K562 (cell line): ENCODE data around the gene ARHGAP31. TPM values are rescaled to one million over a fixed set of nuclear protein-coding genes. Genes with fewer than 3 reads are reported as not detected.

Experiments used
- ATAC-seq: fragments of 200-7000 bp; cut with Tn5 transposase; 3 replicates; pipeline ENCODE4 v1.9.1; 2020; ENCODE audit warnings: moderate library complexity
- BruUV-seq: library from RNA; stranded (reverse); fragments of 400-500 nt; replicated peaks from 2 replicates; lab custom pipeline; 2021; lab: Mats Ljungman, UMichigan
- CTCF ChIA-PET: fragments of 300-600 bp; formaldehyde crosslinking; extraction: SDS; loops from one replicate; lab custom pipeline; 2021; ENCODE audit warnings: low intra/inter-chr PET ratio; lab: Yijun Ruan, JAX
- POLR2A ChIA-PET: fragments of 300-600, 350-650 bp; sonication (Branson Sonifier 250); formaldehyde crosslinking; extraction: SDS; loops from one replicate; lab custom pipeline; 2021; ENCODE audit warnings: antibody characterized with exemption, inconsistent platforms; lab: Yijun Ruan, JAX
- DNase-seq, 4 experiments: peaks; one replicate each; pipeline versions ENCODE4 v3.0.0 to v3.0.0-alpha.2; 2011 to 2018; ENCODE audit warnings: low spot score in 3 of 4, mixed read lengths in 3 of 4; ENCODE audit errors: extremely low read depth in 1 of 4
- FAIRE-seq: peaks from 2 replicates; lab custom pipeline; 2011; peaks lifted over from hg19 to GRCh38; lab: Jason Lieb, UNC
- H2AFZ ChIP-seq: 2 replicates; pipeline ENCODE4 v1.6.0; 2011; ENCODE audit warnings: low read depth, low read length, control low read depth, inconsistent platforms
- H3K27ac ChIP-seq: fragments of 200-600 bp; 3 replicates; pipeline ENCODE4 v1.8.0; 2011; ENCODE audit warnings: low read depth, mild to moderate bottlenecking, control low read depth, inconsistent platforms, low read length, moderate library complexity, mixed read lengths; ENCODE audit errors: extremely low read depth
- H3K27me3 ChIP-seq, 2 experiments: fragments of 300-600 bp in 1 of 2; 2 replicates in 1 of 2; 3 replicates in 1 of 2; pipeline versions ENCODE4 v1.6.0 to v1.8.0; 2011; ENCODE audit warnings: inconsistent platforms in 2 of 2, low read length in 2 of 2, mild to moderate bottlenecking in 1 of 2, mixed read lengths in 1 of 2, moderate library complexity in 1 of 2; ENCODE audit not compliant: control insufficient read depth in 2 of 2, insufficient read depth in 2 of 2
- H3K36me3 ChIP-seq: fragments of 300-600 bp; 3 replicates; pipeline ENCODE4 v1.8.0; 2011; ENCODE audit warnings: mild to moderate bottlenecking, low read length, inconsistent platforms; ENCODE audit not compliant: control insufficient read depth, insufficient read depth
- H3K4me1 ChIP-seq, 2 experiments: fragments of 200-600 bp in 1 of 2; replicated peaks in 1 of 2; 2 replicates in 1 of 2; 3 replicates in 1 of 2; pipeline versions ENCODE4 v1.5.1 to v1.8.0; 2011; ENCODE audit warnings: inconsistent platforms in 2 of 2, low read length in 2 of 2, mild to moderate bottlenecking in 1 of 2, mixed read lengths in 1 of 2, moderate library complexity in 1 of 2; ENCODE audit not compliant: control insufficient read depth in 2 of 2, insufficient read depth in 2 of 2
- H3K4me2 ChIP-seq: 2 replicates; pipeline ENCODE4 v1.6.1; 2011; ENCODE audit warnings: low read length, control low read depth, inconsistent platforms, mixed read lengths; ENCODE audit not compliant: insufficient read depth
- H3K4me3 ChIP-seq: fragments of 200-600 bp; sonication (generic), shearing (Covaris generic); 2 replicates; pipeline ENCODE4 v1.5.1; 2016; ENCODE audit warnings: control low read depth, inconsistent platforms
- H3K79me2 ChIP-seq: fragments of 200-600 bp; 3 replicates; pipeline ENCODE4 v1.8.0; 2011; ENCODE audit warnings: low read length, inconsistent platforms; ENCODE audit not compliant: control insufficient read depth, insufficient read depth
- H3K9ac ChIP-seq, 2 experiments: 2 replicates each; pipeline versions ENCODE4 v1.6.0 to v1.6.1; 2011; ENCODE audit warnings: low read depth in 2 of 2, low read length in 2 of 2, control low read depth in 1 of 2, inconsistent platforms in 1 of 2, mild to moderate bottlenecking in 1 of 2, mixed read lengths in 1 of 2; ENCODE audit not compliant: insufficient read depth in 1 of 2
- H3K9me1 ChIP-seq: one replicate; pipeline ENCODE4 v1.6.0; 2011; ENCODE audit warnings: inconsistent platforms, mild to moderate bottlenecking, low read length, moderate library complexity; ENCODE audit not compliant: control insufficient read depth, insufficient read depth
- H3K9me3 ChIP-seq: replicated peaks from 2 replicates; pipeline ENCODE4 v1.5.1; 2011; ENCODE audit warnings: low read depth, low read length, inconsistent platforms; ENCODE audit not compliant: control insufficient read depth, insufficient read depth
- H4K20me1 ChIP-seq: replicated peaks from 2 replicates; pipeline ENCODE4 v1.6.1; 2011; ENCODE audit warnings: low read length, inconsistent platforms, mixed read lengths; ENCODE audit not compliant: control insufficient read depth, insufficient read depth
- CLOCK ChIP-seq: fragments of 250-450 bp; sonication (Bioruptor Pico); IDR thresholded peaks from 2 replicates; pipeline ENCODE4 v1.4.0; 2020; ENCODE audit warnings: mild to moderate bottlenecking, moderate library complexity, borderline replicate concordance
- DACH1 ChIP-seq: fragments of 450-650 bp; IDR thresholded peaks from 2 replicates; pipeline ENCODE4 v1.6.1; 2018; ENCODE audit not compliant: partially characterized antibody
- ETS1 ChIP-seq: conservative IDR thresholded peaks from 2 replicates; pipeline ENCODE4 v1.6.1; 2011; ENCODE audit warnings: low read depth, mild to moderate bottlenecking, low read length; ENCODE audit not compliant: control insufficient read depth
- FOXP4 ChIP-seq: sonication (generic); formaldehyde crosslinking; IDR thresholded peaks from 2 replicates; pipeline ENCODE4 v1.8.0; 2022; ENCODE audit warnings: mild to moderate bottlenecking, missing genetic modification reagents, borderline replicate concordance
- GATAD2A ChIP-seq: fragments of 450-650 bp; IDR thresholded peaks from 2 replicates; pipeline ENCODE4 v1.6.1; 2017
- MEF2D ChIP-seq: conservative IDR thresholded peaks from 2 replicates; pipeline ENCODE4 v1.6.1; 2016; ENCODE audit warnings: low read depth, missing genetic modification characterization, missing compliant biosample characterization
- TCF3 ChIP-seq: sonication (generic); formaldehyde crosslinking; IDR thresholded peaks from 2 replicates; pipeline ENCODE4 v1.4.0; 2020; ENCODE audit warnings: mild to moderate bottlenecking, missing genetic modification reagents
- THRB ChIP-seq: fragments of 450-650 bp; formaldehyde crosslinking; conservative IDR thresholded peaks from 2 replicates; pipeline ENCODE4 v1.4.0; 2022; ENCODE audit warnings: mild to moderate bottlenecking, missing genetic modification characterization
- XRCC3 ChIP-seq: fragments of 450-650 bp; IDR thresholded peaks from 2 replicates; pipeline ENCODE4 v1.6.1; 2017; ENCODE audit warnings: mild to moderate bottlenecking, moderate library complexity
- ZKSCAN1 ChIP-seq: fragments of 150-350 bp; IDR thresholded peaks from 2 replicates; pipeline ENCODE4 v1.6.1; 2016; ENCODE audit warnings: low read depth, low read length
- ZNF134 ChIP-seq: fragments of 250-450 bp; sonication (Bioruptor Pico); conservative IDR thresholded peaks from 2 replicates; pipeline ENCODE4 v1.4.0; 2020
- ZNF23 ChIP-seq: fragments of 250-450 bp; sonication (Bioruptor Pico); IDR thresholded peaks from 2 replicates; pipeline ENCODE4 v1.4.0; 2020; ENCODE audit warnings: mild to moderate bottlenecking
- ZNF324 ChIP-seq: fragments of 250-450 bp; sonication (Bioruptor Pico); IDR thresholded peaks from 2 replicates; pipeline ENCODE4 v1.4.0; 2020; ENCODE audit warnings: mild to moderate bottlenecking
- WGBS: fragments of 100-300 bp; shearing (Covaris generic); methylation state at CpG from one replicate; pipeline ENCODE4 v1.1.6; 2016; ENCODE audit warnings: low coverage, mixed read lengths; ENCODE audit not compliant: insufficient coverage; ENCODE audit errors: missing lambda C conversion rate; 5-methylcytosine and 5-hydroxymethylcytosine counted together
- in situ Hi-C: fragments of 300-500 bp; cut with MboI; formaldehyde crosslinking; loops from 4 replicates; pipeline ENCODE4 v1.15.0; 2018; ENCODE audit warnings: inconsistent platforms, mixed read lengths
- intact Hi-C: fragments of 100-400 bp; cut with micrococcal nuclease; formaldehyde crosslinking; loops from 2 replicates; pipeline ENCODE4 v1.14.2; 2022
- polyA plus RNA-seq, 8 experiments: library from polyadenylated mRNA; depleted of rRNA in 4 of 8; stranded (reverse) in 5 of 8; unstranded in 3 of 8; fragments of >200 nt; fragmentation: Nextera tagmentation in 2 of 8; fragmentation: Illumina TruSeq in 1 of 8; extraction: Ambion mirVana in 2 of 8; extraction: Trizol in 1 of 8; gene quantifications; 2 replicates each; pipeline versions ENCODE4 v1.2.1 to v1.2.3, GENCODE V29; 2011 to 2014; ENCODE audit warnings: inconsistent platforms in 1 of 8, missing spikeins in 1 of 8
- total RNA-seq, 7 experiments: library from RNA; depleted of rRNA in 6 of 7; stranded (reverse); fragments of >200 nt in 6 of 7; fragmentation: Illumina TruSeq in 2 of 7; extraction: Trizol in 2 of 7; gene quantifications; 2 replicates each; pipeline versions ENCODE4 v1.2.1 to v1.2.3, GENCODE V29; 2011 to 2021; ENCODE audit warnings: low replicate concordance in 1 of 7

Gene ARHGAP31
- total and polyA plus RNA-seq, 9 of the 15 experiments (the other 6 are each of a cell fraction or from before 2014, with no cell fraction given), result under 0.01 to 0.13 (median 0.06) TPM; not detected in 5

GRCh38 chr3:119403201-119403600 lies 109.0 kb downstream of the ARHGAP31 start:
- Histone ChIP-seq H3K79me2 (no peaks in the 10 kb centered on the region), H3K4me2 (no peak overlapping the region), H3K27me3 (peaks cover 0 to 10% of the 10 kb centered on the region in 2 experiments; a peak in 2 of 5 replicates), H3K9me1 (no peaks in the 10 kb centered on the region), H3K4me1 (peaks cover 0 to 5% of the 10 kb centered on the region in 2 experiments; a peak in 1 of 5 replicates), H3K27ac (no peak overlapping the region), H3K9me3 (no peaks in the 10 kb centered on the region), H2AFZ (no peak overlapping the region), H3K9ac (no peak overlapping the region), H3K4me3 (no peak overlapping the region), H4K20me1 (no peaks in the 10 kb centered on the region; the same call in 1 of the 2 replicates), H3K36me3 (no peaks in the 10 kb centered on the region)
- TF ChIP-seq DACH1 (no peak), ZNF23 (CRISPR knock-in tag) (no peak), MEF2D (tag) (no peak), ZKSCAN1 (no peak), GATAD2A (no peak), TCF3 (CRISPR knock-in tag) (no peak), ETS1 (no peak), FOXP4 (CRISPR knock-in tag) (no peak), CLOCK (CRISPR knock-in tag) (no peak), ZNF324 (CRISPR knock-in tag) (no peak), THRB (CRISPR knock-in tag) (no peak), XRCC3 (no peak), ZNF134 (CRISPR knock-in tag) (no peak)
- in situ Hi-C loops (no loop called here), intact Hi-C loops (no loop called here)
- ATAC-seq, result no peak
- ChIA-PET POLR2A (no interaction called here), CTCF (no interaction called here)
- BruUV-seq, result no TSS peak
- 8% methylated on average over 1 of the region's 1 CpG for WGBS
- no peak for FAIRE-seq
- no peak for DNase-seq
